MM.1S (cell line): ENCODE results near the gene NUTM2F.
"Not testable (repeated sequence)": the region's sequence is repeated elsewhere in the genome, so short reads cannot be mapped to it uniquely, and the experiment has no call there.

Experiments used
- CTCF ChIP-seq: fragments of 300-600 bp; sonication (generic); IDR thresholded peaks from 2 replicates; pipeline ENCODE4 v1.5.1; 2016; ENCODE audit warnings: antibody characterized with exemption, low read length, mixed read lengths
- EZH2 ChIP-seq: fragments of 300-600 bp; sonication (generic); optimal IDR thresholded peaks from 2 replicates; pipeline ENCODE3; 2017; ENCODE audit warnings: low read depth, mild to moderate bottlenecking, antibody characterized with exemption, low read length, mixed read lengths
- EZH2phosphoT487 ChIP-seq: fragments of 300-600 bp; sonication (generic); IDR thresholded peaks from 2 replicates; pipeline ENCODE4 v1.6.1; 2018; ENCODE audit warnings: antibody characterized with exemption, low read length

- TF ChIP-seq CTCF, EZH2, EZH2phosphoT487: not testable (repeated sequence)
Observed at GRCh38 chr9:94322342-94322940, 6.0 kb downstream of the NUTM2F start.
